HEK293T (cell line): ENCODE results near the gene SALL3.

Source experiments
- BHLHE40 ChIP-seq: fragments of 450-650 bp; IDR thresholded peaks from 2 replicates; pipeline ENCODE4 v1.6.1; 2016; ENCODE audit warnings: mild to moderate bottlenecking, moderate library complexity, borderline replicate concordance
- ELF4 ChIP-seq: fragments of 450-650 bp; IDR thresholded peaks from 2 replicates; pipeline ENCODE4 v1.6.1; 2017; ENCODE audit warnings: antibody characterized with exemption
- FOXA1 ChIP-seq: fragments of 450-650 bp; IDR thresholded peaks from 2 replicates; pipeline ENCODE4 v1.6.1; 2016; ENCODE audit warnings: mild to moderate bottlenecking
- FOXK2 ChIP-seq: fragments of 450-650 bp; IDR thresholded peaks from 2 replicates; pipeline ENCODE4 v1.6.1; 2016; ENCODE audit warnings: mild to moderate bottlenecking
- FOXM1 ChIP-seq: fragments of 450-650 bp; IDR thresholded peaks from 2 replicates; pipeline ENCODE4 v1.6.1; 2017; ENCODE audit warnings: mild to moderate bottlenecking, borderline replicate concordance
- NFRKB ChIP-seq: fragments of 450-650 bp; IDR thresholded peaks from 2 replicates; pipeline ENCODE4 v1.6.1; 2016; ENCODE audit warnings: mild to moderate bottlenecking, moderate library complexity
- SUZ12 ChIP-seq: fragments of 450-650 bp; IDR thresholded peaks from 2 replicates; pipeline ENCODE4 v1.6.1; 2016; ENCODE audit warnings: mild to moderate bottlenecking
- TARDBP ChIP-seq: fragments of 450-650 bp; IDR thresholded peaks from 2 replicates; pipeline ENCODE4 v1.6.1; 2016
- ZNF384 ChIP-seq: fragments of 450-650 bp; IDR thresholded peaks from 2 replicates; pipeline ENCODE4 v1.6.1; 2016

GRCh38 chr18:78979056-78979729 lies 425 bp upstream of the SALL3 start:
- no peak for TF ChIP-seq TARDBP
- TF ChIP-seq BHLHE40, result no peak
- no peak for TF ChIP-seq ELF4
- TF ChIP-seq NFRKB, result no peak
- no peak for TF ChIP-seq SUZ12
- TF ChIP-seq FOXM1, result no peak
- no peak for TF ChIP-seq FOXK2
- TF ChIP-seq FOXA1, result no peak
- no peak for TF ChIP-seq ZNF384
